ENCODE data around the gene RTP1.
A peak's percentile ranks its signal among the peaks of the same experiment; 100 is the strongest.

The RTP1 gene, protein sequence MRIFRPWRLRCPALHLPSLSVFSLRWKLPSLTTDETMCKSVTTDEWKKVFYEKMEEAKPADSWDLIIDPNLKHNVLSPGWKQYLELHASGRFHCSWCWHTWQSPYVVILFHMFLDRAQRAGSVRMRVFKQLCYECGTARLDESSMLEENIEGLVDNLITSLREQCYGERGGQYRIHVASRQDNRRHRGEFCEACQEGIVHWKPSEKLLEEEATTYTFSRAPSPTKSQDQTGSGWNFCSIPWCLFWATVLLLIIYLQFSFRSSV

DNA sequence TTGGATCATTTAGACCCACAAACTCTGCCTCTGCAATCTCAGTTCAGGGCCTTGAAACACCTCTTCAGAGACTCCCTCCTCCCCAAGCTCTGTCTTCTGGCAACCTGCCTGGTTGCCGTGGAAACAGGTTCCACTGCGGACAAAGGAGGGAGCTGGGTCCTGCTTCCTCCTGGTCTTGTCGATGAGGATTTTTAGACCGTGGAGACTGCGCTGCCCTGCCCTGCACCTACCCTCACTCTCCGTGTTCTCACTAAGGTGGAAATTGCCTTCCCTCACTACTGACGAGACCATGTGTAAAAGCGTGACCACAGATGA is at the start of gene RTP1:
Gene RTP1 (plus strand): TSS at position 152 of the 315 bp plus-strand sequence. CDS start 30 bp downstream, at position 182.
- no peak within 1 kb of the TSS for H3K9ac ChIP-seq (ENCODE audit: insufficient read length, low read depth)
- no peak for DNase-seq (ENCODE audit: low read depth, low spot score)
- no peaks in the 10 kb centered on the region for H3K27me3 ChIP-seq (ENCODE audit: insufficient read depth, insufficient read length)
- no peaks in the 10 kb centered on the region for H3K36me3 ChIP-seq (ENCODE audit: insufficient read depth, insufficient read length, low read length)
- no peak within 1 kb of the TSS for H3K4me3 ChIP-seq (ENCODE audit: insufficient read length, low read depth)
- TF ChIP-seq ZNF274 (IDR thresholded peaks at IDR 0.05; ENCODE audit: low read depth, low read length) (no peak), YY1 (IDR thresholded peaks at IDR 0.05; ENCODE audit: insufficient read depth, insufficient read length) (no peak), SUZ12 (IDR thresholded peaks at IDR 0.05; ENCODE audit: extremely low read depth, insufficient read depth, insufficient read length) (no peak)
- 0 out of 2 replicates have a peak, but pooled peaks cover 4% of the 10 kb centered on the region for H3K9me3 ChIP-seq (ENCODE audit: insufficient read depth, low read length)
- H3K4me1 ChIP-seq (ENCODE audit: insufficient read depth, insufficient read length): no peaks in the 10 kb centered on the region

DNA sequence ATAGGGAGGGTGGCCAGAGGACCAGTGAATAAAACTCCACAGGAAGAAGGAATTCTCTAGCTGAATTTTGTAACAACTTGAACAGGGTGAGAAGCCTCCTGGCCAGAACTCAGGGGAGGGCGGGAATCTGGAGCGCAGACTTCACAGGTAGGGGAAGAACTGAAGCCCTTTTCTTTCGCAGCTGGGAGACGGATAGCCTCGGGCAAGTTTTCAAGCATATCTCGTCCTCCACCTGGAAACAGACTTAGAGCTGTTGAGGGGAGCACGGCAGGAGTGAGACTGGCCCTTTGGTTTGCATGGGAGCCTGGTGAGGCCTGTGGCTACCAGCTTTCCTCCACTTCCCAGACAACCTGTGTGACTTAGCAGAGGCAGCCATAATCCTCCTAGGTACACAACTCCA is 47.1 kb upstream of the RTP1 start:
- H3K4me1 ChIP-seq (ENCODE audit: insufficient read depth, insufficient read length): no peaks in the 10 kb centered on the region
- H3K4me3 ChIP-seq (ENCODE audit: insufficient read length, low read depth): no peak overlapping the region
- no peaks in the 10 kb centered on the region for H3K27me3 ChIP-seq (ENCODE audit: insufficient read depth, insufficient read length)
- DNase-seq (ENCODE audit: low read depth, low spot score): no peak
- TF ChIP-seq SUZ12 (IDR thresholded peaks at IDR 0.05; ENCODE audit: extremely low read depth, insufficient read depth, insufficient read length): no peak
- no peak for TF ChIP-seq ZNF274 (IDR thresholded peaks at IDR 0.05; ENCODE audit: low read depth, low read length)
- no peak for TF ChIP-seq YY1 (IDR thresholded peaks at IDR 0.05; ENCODE audit: insufficient read depth, insufficient read length)
- peaks cover 27% of the 10 kb centered on the region for H3K9me3 ChIP-seq (ENCODE audit: insufficient read depth, low read length)
- H3K9ac ChIP-seq (ENCODE audit: insufficient read length, low read depth): no peak overlapping the region
- H3K36me3 ChIP-seq (ENCODE audit: insufficient read depth, insufficient read length, low read length): no peaks in the 10 kb centered on the region

DNA sequence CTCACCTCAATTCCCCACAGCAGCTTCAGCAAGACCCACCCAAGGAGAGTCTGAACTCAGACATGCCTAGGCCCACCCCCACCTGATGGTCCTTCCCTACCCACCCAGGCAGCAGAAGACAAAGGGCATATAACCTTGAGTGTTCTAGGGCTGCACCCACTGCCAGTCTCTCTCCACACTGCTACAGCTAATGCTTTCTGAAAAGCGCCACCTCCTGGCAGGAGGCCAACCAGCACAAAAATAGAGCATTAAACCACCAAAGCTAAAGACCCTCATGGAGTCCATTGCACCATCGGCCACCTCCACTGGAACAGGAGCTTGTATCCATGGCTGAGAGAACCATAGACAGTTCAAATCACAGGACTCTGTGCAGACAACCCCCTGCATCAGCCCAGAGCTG is 46.7 kb upstream of the RTP1 start:
- no peak for DNase-seq (ENCODE audit: low read depth, low spot score)
- no peak for TF ChIP-seq YY1 (IDR thresholded peaks at IDR 0.05; ENCODE audit: insufficient read depth, insufficient read length)
- TF ChIP-seq SUZ12 (IDR thresholded peaks at IDR 0.05; ENCODE audit: extremely low read depth, insufficient read depth, insufficient read length): no peak
- no peak for TF ChIP-seq ZNF274 (IDR thresholded peaks at IDR 0.05; ENCODE audit: low read depth, low read length)
- no peaks in the 10 kb centered on the region for H3K4me1 ChIP-seq (ENCODE audit: insufficient read depth, insufficient read length)
- H3K36me3 ChIP-seq (ENCODE audit: insufficient read depth, insufficient read length, low read length): no peaks in the 10 kb centered on the region
- H3K27me3 ChIP-seq (ENCODE audit: insufficient read depth, insufficient read length): no peaks in the 10 kb centered on the region
- H3K9me3 ChIP-seq (ENCODE audit: insufficient read depth, low read length): peaks cover 23% of the 10 kb centered on the region
- no peak overlapping the region for H3K4me3 ChIP-seq (ENCODE audit: insufficient read length, low read depth)
- H3K9ac ChIP-seq (ENCODE audit: insufficient read length, low read depth): no peak overlapping the region

DNA sequence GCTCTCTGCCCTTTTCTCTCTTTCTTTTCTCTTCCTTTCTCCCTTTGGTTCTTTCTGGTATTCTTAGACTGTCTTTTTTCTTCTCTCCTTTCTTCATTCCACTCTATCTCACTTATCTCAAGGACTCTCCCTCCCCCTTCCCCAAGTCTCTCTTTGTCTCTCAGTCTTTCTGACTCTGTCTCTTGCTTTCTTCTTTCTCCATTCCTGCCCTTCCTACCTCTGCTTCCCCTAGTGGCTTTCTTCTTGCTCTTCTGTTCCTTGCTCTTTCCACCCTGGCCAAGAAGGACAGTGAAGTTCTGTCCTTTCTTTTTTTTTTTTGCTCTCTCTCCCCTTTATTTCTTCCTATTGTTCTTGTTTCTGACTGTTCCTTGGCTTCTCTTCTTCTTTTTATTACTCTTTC is 35.7 kb upstream of the RTP1 start:
- Histone ChIP-seq H3K4me1 (ENCODE audit: insufficient read depth, insufficient read length) (peaks cover 10% of the 10 kb centered on the region), H3K9ac (ENCODE audit: insufficient read length, low read depth) (no peak overlapping the region), H3K4me3 (ENCODE audit: insufficient read length, low read depth) (no peak overlapping the region), H3K9me3 (ENCODE audit: insufficient read depth, low read length) (peaks cover 17% of the 10 kb centered on the region), H3K27me3 (ENCODE audit: insufficient read depth, insufficient read length) (no peaks in the 10 kb centered on the region), H3K36me3 (ENCODE audit: insufficient read depth, insufficient read length, low read length) (no peaks in the 10 kb centered on the region)
- no peak for TF ChIP-seq YY1 (IDR thresholded peaks at IDR 0.05; ENCODE audit: insufficient read depth, insufficient read length)
- DNase-seq (ENCODE audit: low read depth, low spot score): no peak

DNA sequence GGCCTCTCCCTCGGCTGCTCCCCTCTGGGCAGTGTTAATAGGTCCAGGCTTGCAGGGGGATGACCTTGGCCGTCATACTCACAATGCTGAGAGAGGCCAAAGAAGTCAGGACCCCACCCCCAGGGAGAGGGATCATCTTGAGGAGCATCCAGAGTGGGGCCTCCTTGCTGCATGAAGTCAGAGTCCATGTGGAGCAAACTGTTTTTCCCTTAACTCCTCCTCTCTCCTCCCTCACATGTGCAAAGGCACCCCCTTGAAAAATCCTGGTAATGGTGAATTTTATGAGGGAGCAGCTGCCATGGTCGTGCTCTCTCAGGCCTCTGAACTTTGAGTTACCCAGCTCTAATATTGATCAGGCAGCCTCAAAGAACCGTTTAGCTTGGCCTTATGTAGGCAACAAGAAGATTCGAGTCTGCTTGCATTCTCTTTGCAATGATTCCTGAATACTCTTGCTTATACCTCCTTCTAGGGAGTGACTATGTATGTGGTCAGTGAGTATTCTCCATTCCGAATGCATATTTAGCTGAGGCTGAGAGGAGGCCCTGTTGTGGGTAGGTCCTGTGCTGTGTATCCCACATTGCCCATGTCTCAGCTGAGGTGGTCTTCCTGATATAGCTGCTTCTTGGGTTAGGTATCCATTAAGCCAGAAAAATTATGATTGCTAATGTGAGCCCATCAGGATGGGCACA is 34.9 kb upstream of the RTP1 start:
- peaks cover 25% of the 10 kb centered on the region for H3K9me3 ChIP-seq (ENCODE audit: insufficient read depth, low read length)
- no peak for DNase-seq (ENCODE audit: low read depth, low spot score)
- no peaks in the 10 kb centered on the region for H3K36me3 ChIP-seq (ENCODE audit: insufficient read depth, insufficient read length, low read length)
- H3K9ac ChIP-seq (ENCODE audit: insufficient read length, low read depth): no peak overlapping the region
- TF ChIP-seq ZNF274 (IDR thresholded peaks at IDR 0.05; ENCODE audit: low read depth, low read length): no peak
- no peak for TF ChIP-seq SUZ12 (IDR thresholded peaks at IDR 0.05; ENCODE audit: extremely low read depth, insufficient read depth, insufficient read length)
- no peak for TF ChIP-seq YY1 (IDR thresholded peaks at IDR 0.05; ENCODE audit: insufficient read depth, insufficient read length)
- no peak overlapping the region for H3K4me3 ChIP-seq (ENCODE audit: insufficient read length, low read depth)
- peaks cover 10% of the 10 kb centered on the region for H3K4me1 ChIP-seq (ENCODE audit: insufficient read depth, insufficient read length)
- H3K27me3 ChIP-seq (ENCODE audit: insufficient read depth, insufficient read length): no peaks in the 10 kb centered on the region

DNA sequence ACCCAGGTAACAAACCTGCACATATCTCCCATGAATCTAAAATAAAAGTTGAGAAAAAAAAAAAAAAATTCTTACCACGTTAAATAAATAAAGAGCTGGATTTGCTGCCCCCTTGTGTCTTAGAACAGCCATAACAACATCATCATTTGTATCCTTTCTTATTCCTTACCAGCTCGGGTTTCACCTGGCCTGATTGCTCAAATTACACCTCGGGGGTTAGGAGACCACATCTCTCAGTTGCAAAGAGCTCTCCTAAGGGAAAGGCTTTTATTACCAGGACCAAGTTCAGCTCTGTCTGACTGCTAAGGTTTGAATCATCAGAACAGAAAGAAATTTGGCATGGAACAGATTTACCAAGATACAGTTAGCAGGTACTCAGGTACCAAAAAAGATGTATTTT is 32.1 kb upstream of the RTP1 start:
- no peak for TF ChIP-seq YY1 (IDR thresholded peaks at IDR 0.05; ENCODE audit: insufficient read depth, insufficient read length)
- no peak for TF ChIP-seq SUZ12 (IDR thresholded peaks at IDR 0.05; ENCODE audit: extremely low read depth, insufficient read depth, insufficient read length)
- TF ChIP-seq ZNF274 (IDR thresholded peaks at IDR 0.05; ENCODE audit: low read depth, low read length): no peak
- Histone ChIP-seq H3K9me3 (ENCODE audit: insufficient read depth, low read length) (peaks cover 20% of the 10 kb centered on the region), H3K4me3 (ENCODE audit: insufficient read length, low read depth) (no peak overlapping the region), H3K36me3 (ENCODE audit: insufficient read depth, insufficient read length, low read length) (no peaks in the 10 kb centered on the region), H3K27me3 (ENCODE audit: insufficient read depth, insufficient read length) (no peaks in the 10 kb centered on the region), H3K9ac (ENCODE audit: insufficient read length, low read depth) (peak overlapping the region; percentile 39), H3K4me1 (ENCODE audit: insufficient read depth, insufficient read length) (peaks cover 10% of the 10 kb centered on the region)
- DNase-seq (ENCODE audit: low read depth, low spot score): peak; percentile 86

DNA sequence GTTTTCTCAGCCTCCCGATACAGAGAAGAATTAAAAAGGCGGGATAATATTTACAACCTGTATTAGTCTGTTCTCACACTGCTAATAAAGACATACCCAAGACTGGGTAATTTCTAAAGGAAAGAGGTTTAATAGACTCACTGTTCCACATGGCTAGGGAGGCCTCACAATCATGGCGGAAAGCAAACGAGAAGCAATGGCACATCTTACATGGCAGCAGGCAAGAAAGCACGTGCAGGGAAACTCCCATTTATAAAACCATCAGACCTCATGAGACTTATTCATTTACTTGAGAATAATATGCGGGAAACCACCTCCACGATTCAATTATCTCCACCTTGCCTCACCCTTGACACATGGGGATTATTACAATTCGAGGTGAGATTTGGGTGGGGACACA is 30.5 kb upstream of the RTP1 start:
- peaks cover 20% of the 10 kb centered on the region for H3K9me3 ChIP-seq (ENCODE audit: insufficient read depth, low read length)
- H3K27me3 ChIP-seq (ENCODE audit: insufficient read depth, insufficient read length): no peaks in the 10 kb centered on the region
- no peak for DNase-seq (ENCODE audit: low read depth, low spot score)
- H3K9ac ChIP-seq (ENCODE audit: insufficient read length, low read depth): no peak overlapping the region
- no peak overlapping the region for H3K4me3 ChIP-seq (ENCODE audit: insufficient read length, low read depth)
- H3K4me1 ChIP-seq (ENCODE audit: insufficient read depth, insufficient read length): peaks cover 10% of the 10 kb centered on the region
- no peaks in the 10 kb centered on the region for H3K36me3 ChIP-seq (ENCODE audit: insufficient read depth, insufficient read length, low read length)
- no peak for TF ChIP-seq YY1 (IDR thresholded peaks at IDR 0.05; ENCODE audit: insufficient read depth, insufficient read length)
- TF ChIP-seq SUZ12 (IDR thresholded peaks at IDR 0.05; ENCODE audit: extremely low read depth, insufficient read depth, insufficient read length): no peak
- TF ChIP-seq ZNF274 (IDR thresholded peaks at IDR 0.05; ENCODE audit: low read depth, low read length): no peak
